Chondrocyte (in vitro differentiated cells): ENCODE results near the gene LYZL2. TPM values are rescaled to one million over a fixed set of nuclear protein-coding genes. Genes with fewer than 3 reads are reported as not detected.

ENCODE experiments used
- DNase-seq: peaks from one replicate; pipeline ENCODE4 v3.0.0; 2021; ENCODE audit warnings: mixed read lengths, low spot score
- H3K27ac Mint-ChIP-seq: one replicate; pipeline ENCODE4 v1.8.0; 2021; ENCODE audit warnings: mild to moderate bottlenecking, moderate library complexity, mixed read lengths; ENCODE audit not compliant: unreplicated experiment
- H3K27me3 Mint-ChIP-seq: 2 replicates; pipeline ENCODE4 v1.8.0; 2021; ENCODE audit warnings: low read depth, mixed read lengths
- H3K36me3 Mint-ChIP-seq: 2 replicates; pipeline ENCODE4 v1.8.0; 2021; ENCODE audit warnings: low read depth, mixed read lengths
- H3K4me1 Mint-ChIP-seq: 2 replicates; pipeline ENCODE4 v1.8.0; 2021; ENCODE audit warnings: low read depth, mild to moderate bottlenecking, mixed read lengths
- H3K4me3 Mint-ChIP-seq: one replicate; pipeline ENCODE4 v1.8.0; 2021; ENCODE audit warnings: mild to moderate bottlenecking, moderate library complexity, mixed read lengths; ENCODE audit not compliant: unreplicated experiment
- H3K9me3 Mint-ChIP-seq: 2 replicates; pipeline ENCODE4 v1.8.0; 2021; ENCODE audit warnings: low read depth, mixed read lengths
- CTCF ChIP-seq: fragments of 200-600 bp; sonication (generic); IDR thresholded peaks from 2 replicates; pipeline ENCODE4 v1.5.0; 2021; ENCODE audit warnings: antibody characterized with exemption, mild to moderate bottlenecking, moderate library complexity
- total RNA-seq: library from RNA; stranded (reverse); gene quantifications from 3 replicates; pipeline ENCODE4 v1.2.1, GENCODE V29; 2021

Gene LYZL2
- total RNA-seq, 1 donor from 2014 or later = not detected

GRCh38 chr10:30565449-30565848, 64.1 kb downstream of the LYZL2 start:
- no peak overlapping the region for H3K4me3 Mint-ChIP-seq
- DNase-seq = no peak
- H3K27ac Mint-ChIP-seq = no peak overlapping the region
- peaks cover 9% of the 10 kb centered on the region for H3K9me3 Mint-ChIP-seq
- no peak for TF ChIP-seq CTCF
- no peaks in the 10 kb centered on the region for H3K36me3 Mint-ChIP-seq
- H3K27me3 Mint-ChIP-seq = no peaks in the 10 kb centered on the region
- no peaks in the 10 kb centered on the region for H3K4me1 Mint-ChIP-seq

- H3K4me3 Mint-ChIP-seq = no peak overlapping the region
- H3K4me1 Mint-ChIP-seq = peaks cover 5% of the 10 kb centered on the region
- no peak overlapping the region for H3K27ac Mint-ChIP-seq
- H3K27me3 Mint-ChIP-seq = no peaks in the 10 kb centered on the region
- no peak for TF ChIP-seq CTCF
- no peaks in the 10 kb centered on the region for H3K36me3 Mint-ChIP-seq
- DNase-seq = no peak
- H3K9me3 Mint-ChIP-seq = no peaks in the 10 kb centered on the region
Measured at GRCh38 chr10:30562787-30563186, 66.8 kb downstream of the LYZL2 start.

Other genes starting within 250 kb of the LYZL2 start
- gene MAP3K8, start 195.6 kb downstream of the LYZL2 start, total RNA-seq = 8.1 to 9.4 TPM (median 8.7 TPM) in 3 replicates